Stimulated activated CD8-positive, alpha-beta memory T cell treated with anti-CD3 and anti-CD28 coated beads, Interleukin-12 subunit alpha, Interleukin-12 subunit beta, amount 100 ng/mL, for 24 hours (primary cell): Measurements from ENCODE around the gene CDYL.
A peak's percentile ranks its signal among the peaks of the same experiment; 100 is the strongest.

Experiments
- DNase-seq: peaks from one replicate; pipeline ENCODE4 v3.0.0-alpha.2; 2020; ENCODE audit errors: extremely low read depth

The CDYL gene

DNA sequence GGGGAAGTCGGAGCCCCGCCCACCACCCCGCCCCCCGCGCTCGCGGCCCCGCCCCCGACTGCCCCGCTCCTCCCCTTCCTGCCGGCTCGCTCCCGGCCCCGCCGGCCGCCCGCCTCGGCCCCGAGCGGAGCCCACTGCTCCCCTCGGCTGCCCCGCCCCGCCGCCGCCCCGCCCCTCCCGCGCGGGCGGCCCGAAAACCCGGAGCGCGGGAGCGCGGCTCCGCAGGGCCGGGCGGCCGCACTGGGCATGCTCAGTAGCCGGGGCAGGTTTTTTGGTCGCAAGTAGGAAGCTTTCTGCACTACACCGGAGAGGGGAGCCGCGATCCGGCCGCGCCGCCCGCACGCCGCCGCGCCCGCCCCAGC lies at the start of gene CDYL:
Gene CDYL, plus strand, starts transcription at position 274 of the 362 bp plus-strand sequence. CDS start 380 bp downstream, outside the sequence.
- peak; percentile 80 for DNase-seq

DNA sequence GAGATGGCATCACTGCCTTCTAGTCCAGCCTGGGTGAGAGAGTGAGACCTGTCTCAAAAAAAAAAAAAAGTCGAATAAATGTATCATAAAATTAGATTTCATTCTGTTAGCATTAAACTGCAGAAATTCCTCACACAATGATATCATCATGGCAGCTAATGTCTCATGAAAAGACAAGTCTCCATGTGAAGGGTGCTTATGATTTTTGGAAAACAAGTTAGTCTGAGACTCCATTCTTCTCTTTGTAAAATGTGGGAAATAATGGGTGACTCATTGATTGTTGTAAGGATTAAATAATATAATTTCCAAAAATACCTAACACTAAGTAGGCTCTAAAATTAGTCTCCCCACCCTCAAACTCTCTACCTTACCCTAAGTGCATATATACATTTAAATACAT lies 49.6 kb upstream of the CDYL start:
- DNase-seq = no peak

GRCh38 chr6:4727217-4727616 lies 49.0 kb upstream of the CDYL start:
- no peak for DNase-seq

DNA sequence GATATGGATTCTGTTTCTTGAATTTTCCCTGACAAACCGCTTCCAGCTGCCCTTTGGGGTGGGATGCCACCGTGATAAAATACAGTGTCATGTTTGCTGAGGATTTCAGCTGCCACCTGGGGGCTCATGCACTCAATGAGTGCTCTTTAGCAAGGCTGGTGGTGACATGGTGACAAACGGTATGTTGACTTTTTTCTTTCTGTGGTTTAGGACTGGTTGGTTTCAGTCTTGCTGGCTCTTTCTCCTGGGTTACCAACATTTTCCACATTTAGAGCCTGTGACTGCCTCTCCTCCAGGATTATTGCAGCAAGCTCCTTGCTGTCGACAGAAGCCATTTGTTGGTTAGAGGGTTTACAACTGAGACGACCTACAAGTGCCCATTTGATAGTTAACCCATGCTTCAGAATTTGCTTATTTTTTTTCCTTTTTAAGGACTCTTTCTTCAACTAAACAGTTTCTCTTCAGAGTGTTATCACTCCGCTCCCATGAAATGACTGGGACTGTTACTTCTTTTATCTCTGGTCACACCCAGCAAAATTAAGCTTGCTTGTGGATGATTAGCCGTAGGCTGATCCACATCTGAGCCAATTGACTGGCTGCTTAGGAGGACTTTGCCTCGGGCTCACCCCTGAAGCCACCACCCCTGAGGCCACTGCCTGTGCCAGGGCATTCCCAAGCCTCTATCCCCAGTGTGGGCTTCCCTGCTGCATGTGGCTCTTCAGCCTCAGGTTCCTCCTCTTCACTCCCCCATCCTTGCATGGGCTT lies 48.4 kb upstream of the CDYL start:
- no peak for DNase-seq

GRCh38 chr6:4728436-4728769 lies 47.8 kb upstream of the CDYL start:
- DNase-seq = no peak

- DNase-seq = no peak
Measured at GRCh38 chr6:4728926-4729325, 47.3 kb upstream of the CDYL start.

- no peak for DNase-seq
Measured at GRCh38 chr6:4731996-4732395, 44.2 kb upstream of the CDYL start.

DNA sequence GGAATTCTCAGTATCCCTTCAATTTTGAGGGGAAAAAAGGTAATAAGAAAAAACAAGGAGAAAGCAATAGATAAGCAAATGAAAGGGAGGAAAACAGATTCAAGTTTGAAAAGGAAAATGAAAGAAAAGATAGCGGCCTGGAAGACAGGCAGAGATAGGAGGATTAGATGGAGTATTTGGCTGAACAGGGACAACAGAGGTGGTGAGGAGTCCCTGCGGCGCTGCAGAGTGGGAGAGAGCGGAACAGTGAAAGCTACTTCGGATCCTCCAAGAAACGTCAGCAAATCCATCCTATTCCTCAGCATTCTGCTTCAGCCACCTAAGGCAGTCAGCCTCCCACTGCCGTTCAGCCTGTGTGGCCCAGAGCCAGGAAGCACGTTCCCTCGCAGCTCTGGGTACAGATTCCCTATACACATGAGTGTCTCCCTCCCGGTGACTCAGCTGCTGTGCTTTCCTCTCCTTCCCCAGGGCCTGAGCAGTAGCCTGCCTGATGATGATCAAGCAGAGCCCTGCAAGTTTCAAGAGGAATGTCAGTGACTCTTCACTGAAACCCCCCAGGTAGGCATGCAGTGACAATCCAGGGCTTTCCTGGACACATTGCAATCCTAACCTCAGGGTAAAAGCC lies 43.4 kb upstream of the CDYL start:
- no peak for DNase-seq

DNA sequence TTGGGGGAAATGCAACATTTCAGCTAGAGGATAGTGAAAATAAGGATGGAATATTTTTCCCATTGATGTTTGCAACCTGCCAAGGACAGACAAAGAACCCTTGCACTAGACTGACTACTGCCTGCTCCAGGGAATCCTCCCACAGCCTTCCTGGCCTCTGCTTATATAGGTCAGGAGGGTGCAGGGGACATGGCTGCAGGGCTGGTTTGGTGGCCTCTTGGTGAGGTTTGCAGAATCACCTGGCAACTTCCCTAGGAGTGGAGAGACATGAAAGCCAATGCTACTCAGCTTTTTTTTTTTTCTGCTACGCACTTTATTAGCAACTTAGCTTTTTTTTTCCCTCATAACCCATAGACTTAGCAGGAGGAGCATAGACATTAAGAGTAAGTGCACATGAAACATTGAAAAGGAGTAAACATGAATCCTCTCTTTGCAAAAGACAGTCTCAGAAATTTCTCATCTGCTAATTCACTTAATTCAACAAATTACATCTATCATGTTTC lies 39.8 kb upstream of the CDYL start:
- no peak for DNase-seq

DNA sequence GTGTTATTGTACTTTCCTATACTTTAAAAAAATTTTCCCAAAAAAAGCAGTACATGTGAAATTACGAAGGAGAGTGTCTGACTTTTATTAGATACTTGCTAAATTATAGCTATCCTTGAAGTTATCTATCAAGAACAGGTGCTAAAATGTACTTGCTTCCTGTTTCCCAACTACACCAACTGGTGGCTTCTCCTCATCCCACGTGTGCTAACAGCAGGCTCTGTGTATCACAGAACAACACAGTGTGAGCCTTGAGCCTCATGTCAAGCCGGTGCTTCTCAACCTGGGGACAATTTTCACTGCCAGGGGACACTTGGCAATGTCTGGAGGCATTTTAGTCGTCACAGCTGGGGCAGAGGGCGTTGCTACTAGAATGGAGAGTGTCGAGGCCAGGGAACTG lies 36.2 kb upstream of the CDYL start:
- DNase-seq = no peak

DNA sequence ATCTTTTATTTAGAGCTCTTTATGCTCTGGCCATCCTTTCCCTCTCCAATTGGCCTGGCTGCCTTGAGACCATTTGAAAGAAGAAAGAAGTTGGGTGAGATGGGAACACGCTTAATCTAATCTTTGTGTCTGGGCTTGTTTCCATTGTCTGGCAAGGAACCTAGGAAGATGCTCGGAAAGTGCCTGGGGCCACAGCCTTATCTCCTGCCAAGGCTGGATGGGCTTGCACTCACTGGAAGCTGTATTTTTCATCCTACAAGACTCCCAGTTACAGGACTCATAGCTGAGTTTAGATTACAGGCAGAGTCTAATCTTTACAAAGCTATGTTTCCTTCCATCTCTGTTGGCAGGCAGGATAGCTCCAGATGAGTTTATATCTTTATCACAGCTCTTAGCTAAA lies 33.1 kb upstream of the CDYL start:
- DNase-seq = no peak

DNA sequence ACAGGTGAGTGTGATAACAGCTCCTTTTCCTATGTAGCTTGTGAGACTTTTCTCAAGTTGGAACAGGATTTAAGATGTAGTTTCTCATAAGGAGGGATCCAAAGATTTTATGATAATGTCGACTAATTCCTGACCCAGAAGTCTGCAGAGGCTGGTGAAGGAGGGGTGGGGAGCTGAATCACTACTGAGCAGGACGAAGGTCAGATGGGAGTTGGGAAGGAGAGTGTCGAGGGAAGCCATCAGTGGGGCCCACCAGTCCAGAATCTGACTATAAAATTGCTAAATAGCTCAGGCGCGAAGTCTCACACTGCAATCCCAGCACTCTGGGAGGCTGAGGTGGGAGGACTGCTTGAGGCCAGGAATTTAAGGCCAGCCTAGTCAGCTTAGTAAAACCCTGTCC lies 32.3 kb upstream of the CDYL start:
- DNase-seq = no peak

DNA sequence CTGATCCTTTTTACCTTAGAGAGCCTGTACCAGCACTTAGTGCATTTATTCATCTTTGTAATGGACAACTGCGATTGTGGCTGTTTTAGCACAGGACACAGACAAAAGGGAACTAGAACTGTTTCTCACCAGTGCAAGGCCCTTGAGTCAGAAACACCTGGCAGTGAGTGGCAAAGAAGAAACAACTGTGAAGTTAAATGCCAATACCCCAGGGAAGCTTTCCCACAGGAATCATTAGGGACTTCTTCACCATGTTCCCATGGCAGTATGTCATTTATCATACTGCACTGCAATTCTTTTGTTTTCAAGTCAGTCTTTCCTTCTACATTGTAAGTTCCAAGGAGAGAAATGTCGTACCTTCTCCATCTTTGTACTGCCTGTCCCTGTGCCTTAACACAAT lies 28.6 kb upstream of the CDYL start:
- DNase-seq = no peak

DNA sequence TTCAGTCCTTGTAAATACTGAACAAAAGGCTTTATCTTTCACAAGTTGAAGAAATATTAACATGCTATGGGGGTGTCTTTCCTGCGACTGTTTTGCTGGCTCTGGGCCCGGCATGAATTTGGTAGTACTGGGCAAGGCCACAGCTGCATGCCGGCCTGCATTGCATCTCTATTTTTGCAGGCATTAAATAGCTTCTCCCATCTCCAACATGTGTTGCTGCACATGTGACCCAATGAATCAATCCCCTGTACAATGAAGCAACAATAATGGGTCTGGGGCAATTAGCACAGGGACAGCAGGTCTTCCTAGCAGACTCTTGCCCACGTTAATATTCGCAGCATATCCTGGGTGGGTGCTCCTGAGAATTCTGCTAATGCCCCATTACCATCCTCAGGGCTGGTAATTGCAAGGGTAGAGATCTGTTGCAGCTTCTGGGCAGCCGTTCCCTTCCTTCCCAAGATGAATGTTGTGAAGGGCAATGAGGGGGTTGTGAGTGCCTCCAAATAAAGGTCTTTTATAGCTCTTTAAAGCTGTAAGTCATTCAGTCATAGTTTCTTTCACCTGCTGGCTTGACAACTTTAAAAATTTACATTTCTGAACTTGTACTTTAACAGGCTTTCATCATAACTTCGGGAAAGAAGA lies 24.3 kb upstream of the CDYL start:
- no peak for DNase-seq

DNA sequence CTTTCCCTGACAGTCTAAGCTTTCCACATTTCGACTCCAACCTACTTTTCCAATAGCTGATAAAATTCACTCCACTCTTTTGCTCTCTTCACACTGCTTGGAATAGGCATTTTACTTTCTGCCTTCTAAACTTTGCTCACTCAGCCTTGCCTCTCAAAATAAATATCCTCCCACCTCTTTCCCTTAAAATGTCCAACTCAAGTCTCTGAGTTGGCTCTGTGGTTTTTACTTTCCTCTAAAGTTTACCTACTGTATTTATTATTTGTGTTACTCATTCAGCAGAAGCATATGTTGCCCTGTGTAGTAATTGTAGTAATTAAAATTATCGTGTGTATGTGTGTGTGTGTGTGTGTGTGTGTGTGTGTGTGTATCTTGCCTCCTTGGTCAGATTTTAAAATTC lies 20.0 kb upstream of the CDYL start:
- DNase-seq = no peak

DNA sequence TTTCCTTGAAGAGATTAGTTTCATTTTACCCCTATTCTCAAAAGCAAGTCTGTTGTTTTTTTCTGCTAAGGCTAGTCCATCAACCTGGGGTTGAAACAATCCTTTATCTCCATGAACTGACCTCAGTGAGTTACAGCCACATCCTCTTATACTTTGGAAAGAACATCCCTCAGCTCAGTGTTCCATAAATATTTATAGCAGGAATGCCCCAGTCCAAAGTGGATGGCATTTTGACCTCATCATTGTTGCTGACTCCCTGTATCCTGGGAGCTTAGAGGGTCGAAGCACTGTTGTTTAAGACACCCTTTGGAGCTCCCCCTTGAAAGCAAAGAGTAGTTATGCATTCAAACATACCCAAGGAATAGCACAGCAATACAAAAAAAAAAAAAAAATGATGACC lies 16.2 kb upstream of the CDYL start:
- DNase-seq = no peak

- no peak for DNase-seq
Measured at GRCh38 chr6:4760773-4761172, 15.4 kb upstream of the CDYL start.

- DNase-seq = no peak
Measured at GRCh38 chr6:4762294-4762693, 13.9 kb upstream of the CDYL start.

DNA sequence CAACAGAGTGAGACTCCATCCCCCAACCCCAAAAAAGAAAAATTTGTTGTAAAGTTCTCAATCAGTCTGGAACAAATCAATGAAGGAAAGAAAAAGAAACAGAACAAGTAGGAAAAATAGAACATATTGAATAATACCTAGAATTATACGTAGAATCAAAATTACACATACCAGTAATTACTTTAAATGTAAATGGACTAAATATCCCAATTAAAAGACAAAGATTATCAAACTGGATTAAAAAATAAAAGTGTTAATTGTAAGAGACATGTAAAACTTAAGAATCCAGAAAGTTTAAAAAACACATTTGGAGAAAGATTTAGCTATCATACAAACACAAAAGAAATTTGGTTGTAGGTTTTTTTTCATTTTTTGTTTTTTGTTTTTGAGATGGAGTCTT lies 12.3 kb upstream of the CDYL start:
- no peak for DNase-seq

DNA sequence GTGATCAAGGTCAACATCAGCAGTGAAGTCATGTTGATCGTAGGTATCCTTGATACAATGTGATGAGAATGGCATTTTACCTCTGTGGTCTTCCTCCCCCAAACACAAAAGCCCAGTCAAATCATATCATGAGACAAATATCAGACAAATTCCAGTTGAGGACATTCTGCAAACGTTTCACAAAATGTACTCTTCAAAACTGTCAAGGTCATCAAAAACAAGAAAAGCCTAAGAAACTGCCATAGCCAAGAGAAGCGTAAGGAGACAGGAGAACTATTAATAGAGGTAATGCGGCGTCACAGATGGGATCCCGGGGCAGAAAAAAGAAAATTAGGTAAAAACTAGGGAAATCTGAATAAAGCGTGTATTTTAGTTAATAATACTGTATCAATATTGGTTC lies 7.4 kb upstream of the CDYL start:
- no peak for DNase-seq

DNA sequence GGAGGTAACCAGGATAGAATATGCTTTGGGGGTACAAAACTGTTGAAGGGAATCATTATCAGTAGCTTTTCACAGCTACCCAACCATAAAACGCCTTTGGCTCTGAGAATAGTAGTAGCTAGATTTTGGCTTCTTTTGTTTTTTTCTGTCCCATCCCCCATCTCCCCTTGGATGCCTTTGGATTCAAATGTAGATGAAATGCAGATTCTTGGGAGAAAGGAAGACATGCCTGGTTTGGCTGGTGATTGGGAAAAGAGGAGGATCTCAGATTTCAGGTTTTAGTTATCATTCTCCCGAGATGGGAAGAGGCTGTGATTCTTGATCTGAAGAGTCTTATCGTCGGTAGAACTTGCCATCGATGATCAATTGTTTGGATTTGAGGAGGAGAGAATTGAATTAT lies 3.5 kb upstream of the CDYL start:
- no peak for DNase-seq

- DNase-seq = no peak
Measured at GRCh38 chr6:4773181-4773580, 3.0 kb upstream of the CDYL start.

DNA sequence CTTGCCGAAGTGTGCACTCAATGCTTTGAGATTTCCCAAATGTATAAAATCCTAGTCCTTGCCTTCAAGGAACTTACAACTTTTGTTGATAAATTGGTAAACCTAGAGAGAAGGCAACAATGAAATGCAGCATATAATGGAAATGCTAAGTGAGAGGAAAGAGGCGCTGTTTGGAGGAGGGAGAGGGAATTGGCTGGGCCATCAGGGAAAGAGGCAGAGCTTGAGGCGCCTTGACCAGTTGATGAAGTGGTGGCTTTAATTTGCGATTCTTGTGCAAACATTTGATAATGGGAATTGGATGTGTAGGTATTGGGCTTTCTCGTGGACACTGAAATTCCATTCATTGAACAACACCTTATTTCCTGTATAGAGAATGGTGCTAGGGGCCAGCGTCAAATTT lies 1.9 kb upstream of the CDYL start:
- DNase-seq = no peak
